ENCODE data around the gene MMP15. TPM values are rescaled to one million over a fixed set of nuclear protein-coding genes. Genes with fewer than 3 reads are reported as not detected.

MMP15 gene
- total and polyA plus RNA-seq, 2 of the 4 experiments (the other 2 are of a cell fraction) = 0.18 to 0.56 TPM

DNA sequence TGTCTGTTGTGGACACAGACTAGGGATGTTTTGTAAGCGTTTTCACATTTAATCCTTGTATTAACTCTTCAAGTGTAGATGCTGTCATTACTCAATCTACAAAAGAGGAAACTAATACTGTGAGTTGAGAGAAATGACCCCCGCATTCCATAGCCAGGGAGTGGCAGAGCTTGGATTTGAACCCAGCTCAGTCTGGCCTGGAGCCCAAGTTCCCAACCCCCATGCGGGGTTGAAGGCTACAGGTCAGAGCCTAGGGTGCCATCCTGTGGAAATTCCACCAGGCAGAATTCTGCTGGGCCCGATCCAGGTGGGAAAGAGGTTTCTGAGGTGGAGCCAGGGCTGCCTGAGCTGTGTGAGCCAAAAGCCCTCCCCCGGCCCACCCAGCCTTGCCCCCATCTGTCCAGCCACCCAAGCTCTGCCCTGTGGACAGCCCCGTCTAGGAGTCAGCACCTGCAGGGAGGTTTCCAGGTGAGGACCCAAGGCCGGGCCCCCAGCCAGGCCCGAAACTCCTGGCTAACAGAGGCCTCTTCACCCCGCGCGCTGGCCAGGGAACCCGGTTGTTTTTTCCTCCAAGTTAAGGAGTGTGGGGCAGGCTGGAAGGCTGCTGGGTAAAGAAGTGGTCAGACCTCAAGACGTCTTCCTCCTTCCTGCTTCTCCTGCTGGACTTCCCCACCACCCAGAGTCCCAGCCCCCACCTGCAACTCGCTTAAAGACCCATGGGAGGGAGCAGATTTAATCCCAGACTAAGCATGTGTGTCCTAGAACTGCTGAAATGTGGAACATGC, 5.7 kb downstream of the MMP15 start:
- Histone ChIP-seq H3K9me1 (ENCODE audit: insufficient read depth, low read length) (no peaks in the 10 kb centered on the region), H4K8ac (ENCODE audit: low read depth in 2 of 2, low read length in 2 of 2) (no peak overlapping the region), H4K5ac (ENCODE audit: low read depth, low read length) (no peak overlapping the region), H4K91ac (ENCODE audit: insufficient read depth, low read depth, low read length) (no peak overlapping the region), H3K4me2 (ENCODE audit: low read depth, low read length) (no peak overlapping the region), H2BK5ac (ENCODE audit: low read depth, low read length, poor library complexity, severe bottlenecking) (no peak overlapping the region), H3K23ac (ENCODE audit: low read depth, low read length) (no peak overlapping the region), H2BK120ac (ENCODE audit: low read depth, low read length) (no peak overlapping the region), H3K4me3 (ENCODE audit: insufficient read depth, low read depth, low read length) (no peak overlapping the region), H2AK9ac (replicated peaks; ENCODE audit: low read depth, low read length, poor library complexity) (no peak overlapping the region), H3K27ac (ENCODE audit: insufficient read depth, low read length) (no peak overlapping the region), H3K18ac (ENCODE audit: low read depth, low read length) (no peak overlapping the region), H2AFZ (replicated peaks; ENCODE audit: low read length, poor library complexity) (no peak overlapping the region), H3K27me3 (ENCODE audit: control insufficient read depth, insufficient read depth, low read length) (peaks cover 40% of the 10 kb centered on the region), H2AK5ac (ENCODE audit: low read depth, low read length) (no peak overlapping the region), H3K14ac (replicated peaks; ENCODE audit: low read depth, low read length) (no peak overlapping the region), H2BK20ac (ENCODE audit: low read depth, low read length) (no peak overlapping the region), H4K20me1 (ENCODE audit: insufficient read depth, low read length) (no peaks in the 10 kb centered on the region; the same call in 1 of the 2 replicates), H3K9me3 (ENCODE audit: control insufficient read depth, insufficient read depth, low read length) (no peaks in the 10 kb centered on the region), H3K4me1 (ENCODE audit: control insufficient read depth, insufficient read depth, low read length) (peaks cover 2% of the 10 kb centered on the region; the same call in 1 of the 2 replicates), H3K79me1 (ENCODE audit: low read depth in 1 of 2, low read length in 2 of 2) (no peaks in the 10 kb centered on the region), H2BK15ac (ENCODE audit: low read depth, low read length) (no peak overlapping the region), H3K36me3 (ENCODE audit: control insufficient read depth, insufficient read depth, low read length) (no peaks in the 10 kb centered on the region), H3K56ac (ENCODE audit: extremely low read depth, insufficient read depth, low read length) (no peak overlapping the region), H3K9ac (ENCODE audit: low read depth, low read length) (no peak overlapping the region), H3K4ac (ENCODE audit: low read depth, low read length) (no peak overlapping the region)
- POLR2A ChIA-PET (ENCODE audit: unreplicated experiment) = no interaction called here
- no peak for ATAC-seq (ENCODE audit: low read depth)
- intact Hi-C loops (cut with micrococcal nuclease) (no loop called here), dilution Hi-C loops (cut with HindIII; ENCODE audit: low sequenced_read_pairs, unreplicated experiment) (no loop called here), in situ Hi-C loops (cut with MboI; ENCODE audit: low sequenced_read_pairs) (no loop called here)
- no TSS peak for BruUV-seq (replicated peaks)
- CTCF ChIA-PET = no interaction called here
- no peak for DNase-seq
- TF ChIP-seq POLR2A (IDR thresholded peaks at IDR 0.05; ENCODE audit: low read depth, low read length) (no peak), RAD21 (IDR thresholded peaks at IDR 0.05; ENCODE audit: low read length) (no peak), FOS (IDR thresholded peaks at IDR 0.05; ENCODE audit: low read depth, low read length) (no peak), CHD1 (IDR thresholded peaks at IDR 0.05; ENCODE audit: low read depth, low read length) (no peak), SMC3 (IDR thresholded peaks at IDR 0.05; ENCODE audit: low read depth, low read length) (no peak), MAZ (IDR thresholded peaks at IDR 0.05; ENCODE audit: borderline replicate concordance, low read depth, low read length) (no peak), MXI1 (IDR thresholded peaks at IDR 0.05; ENCODE audit: borderline replicate concordance, low read depth, low read length) (no peak), BHLHE40 (IDR thresholded peaks at IDR 0.05; ENCODE audit: low read depth, low read length) (no peak), NFE2L2 (IDR thresholded peaks at IDR 0.05; ENCODE audit: low read depth, low read length) (no peak), MAFK (IDR thresholded peaks at IDR 0.05; ENCODE audit: low read depth, low read length) (no peak)
- TF ChIP-seq, protein P1, sequence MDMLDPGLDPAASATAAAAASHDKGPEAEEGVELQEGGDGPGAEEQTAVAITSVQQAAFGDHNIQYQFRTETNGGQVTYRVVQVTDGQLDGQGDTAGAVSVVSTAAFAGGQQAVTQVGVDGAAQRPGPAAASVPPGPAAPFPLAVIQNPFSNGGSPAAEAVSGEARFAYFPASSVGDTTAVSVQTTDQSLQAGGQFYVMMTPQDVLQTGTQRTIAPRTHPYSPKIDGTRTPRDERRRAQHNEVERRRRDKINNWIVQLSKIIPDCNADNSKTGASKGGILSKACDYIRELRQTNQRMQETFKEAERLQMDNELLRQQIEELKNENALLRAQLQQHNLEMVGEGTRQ (IDR thresholded peaks at IDR 0.05; ENCODE audit: low read depth, low read length) = no peak
- TF ChIP-seq, protein P2, sequence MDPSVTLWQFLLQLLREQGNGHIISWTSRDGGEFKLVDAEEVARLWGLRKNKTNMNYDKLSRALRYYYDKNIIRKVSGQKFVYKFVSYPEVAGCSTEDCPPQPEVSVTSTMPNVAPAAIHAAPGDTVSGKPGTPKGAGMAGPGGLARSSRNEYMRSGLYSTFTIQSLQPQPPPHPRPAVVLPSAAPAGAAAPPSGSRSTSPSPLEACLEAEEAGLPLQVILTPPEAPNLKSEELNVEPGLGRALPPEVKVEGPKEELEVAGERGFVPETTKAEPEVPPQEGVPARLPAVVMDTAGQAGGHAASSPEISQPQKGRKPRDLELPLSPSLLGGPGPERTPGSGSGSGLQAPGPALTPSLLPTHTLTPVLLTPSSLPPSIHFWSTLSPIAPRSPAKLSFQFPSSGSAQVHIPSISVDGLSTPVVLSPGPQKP (IDR thresholded peaks at IDR 0.05; ENCODE audit: borderline replicate concordance, low read depth, low read length) = no peak
- whole genome bisulfite sequencing, 2 experiments (ENCODE audit: extremely low coverage in 2 of 2, insufficient read length in 1 of 2) = 50% methylated on average over 1 of the region's 14 CpGs; no CpG with 5 or more reads in 1 of the 2 experiments

Measured in IMR-90 (cell line).